Body of pancreas (tissue), 4 donors: ENCODE measurements around the gene PFN3.
A peak's percentile ranks its signal among the peaks of the same experiment; 100 is the strongest.

Source experiments
- CTCF ChIP-seq, 7 experiments: fragments of 450-650 bp in 4 of 7; fragments of 200-600 bp in 3 of 7; sonication (generic) in 3 of 7; IDR thresholded peaks; one replicate each; pipeline ENCODE4 v1.5.1; 2016 to 2019; ENCODE audit warnings: antibody characterized with exemption in 7 of 7
- POLR2A ChIP-seq, 3 donors: fragments of 450-650 bp; IDR thresholded peaks; one replicate each; pipeline ENCODE4 v1.6.1; 2016; ENCODE audit warnings: antibody characterized with exemption in 3 of 3, mild to moderate bottlenecking in 2 of 3

GRCh38 chr5:177351392-177352329 is 48.8 kb downstream of the PFN3 start, which contains the start of gene LMAN2:
- peak; percentile 49 to 82 (median 79) for TF ChIP-seq POLR2A (IDR thresholded peaks at IDR 0.05)
- peak in 1 of 7 experiments; percentile 8 for TF ChIP-seq CTCF (IDR thresholded peaks at IDR 0.05)
